Right renal pelvis (tissue), 4 donors: Measurements from ENCODE around the gene TSPAN11. TPM values are rescaled to one million over a fixed set of nuclear protein-coding genes. Genes with fewer than 3 reads are reported as not detected.

Source experiments
- DNase-seq, 4 donors: peaks; one replicate each; pipeline ENCODE4 v3.0.0-alpha.2; 2013; ENCODE audit warnings: low read depth in 4 of 4, low spot score in 3 of 4, missing footprints in 1 of 4
- polyA plus RNA-seq, 4 donors: library from polyadenylated mRNA; unstranded; fragments of 120-200 nt; gene quantifications; one replicate each; pipeline ENCODE4 v1.2.1, GENCODE V29; 2013; ENCODE audit not compliant: insufficient read length in 4 of 4

Gene TSPAN11
- polyA plus RNA-seq, 4 donors: 4.0 to 7.5 (median 5.3) TPM

DNA sequence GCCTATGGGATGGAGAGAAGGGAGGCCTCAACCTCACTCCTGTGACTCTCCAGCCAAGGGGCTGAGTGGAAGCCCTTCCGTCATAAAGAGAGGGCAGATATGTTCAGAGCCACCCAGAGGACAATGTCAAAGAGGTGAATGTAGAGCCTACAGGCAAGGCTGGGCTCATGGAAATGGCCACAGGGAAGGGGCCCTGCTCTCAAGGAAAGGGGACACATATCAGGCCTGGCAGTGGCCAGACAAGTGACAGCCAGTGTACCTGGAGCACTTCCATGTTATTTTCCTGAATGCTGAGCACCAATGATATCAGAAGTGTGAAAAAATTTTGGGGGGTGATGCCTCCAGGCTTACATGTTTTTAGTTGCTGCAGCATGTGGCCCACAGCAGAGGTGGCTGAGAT is 110.5 kb downstream of the TSPAN11 start:
- no peak for DNase-seq

DNA sequence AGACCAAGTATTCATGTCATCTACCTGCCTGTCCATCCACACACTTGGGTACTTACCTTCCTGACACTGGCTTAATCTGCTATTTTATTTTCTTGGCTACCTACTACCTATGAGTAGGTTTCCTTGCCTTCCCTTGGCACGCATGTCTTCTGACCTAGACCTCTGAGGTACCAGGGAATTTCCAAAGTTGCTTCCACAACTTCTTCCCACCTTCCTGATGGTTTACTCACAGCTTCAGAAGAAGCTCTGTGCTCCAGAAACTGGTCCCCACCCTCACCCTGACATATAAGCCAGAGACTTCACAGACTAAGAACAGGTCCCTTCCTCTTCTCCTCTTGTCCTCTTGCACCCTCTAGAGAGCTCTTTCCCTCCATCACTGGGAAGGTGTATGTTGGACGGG is 111.4 kb downstream of the TSPAN11 start:
- DNase-seq: no peak

DNA sequence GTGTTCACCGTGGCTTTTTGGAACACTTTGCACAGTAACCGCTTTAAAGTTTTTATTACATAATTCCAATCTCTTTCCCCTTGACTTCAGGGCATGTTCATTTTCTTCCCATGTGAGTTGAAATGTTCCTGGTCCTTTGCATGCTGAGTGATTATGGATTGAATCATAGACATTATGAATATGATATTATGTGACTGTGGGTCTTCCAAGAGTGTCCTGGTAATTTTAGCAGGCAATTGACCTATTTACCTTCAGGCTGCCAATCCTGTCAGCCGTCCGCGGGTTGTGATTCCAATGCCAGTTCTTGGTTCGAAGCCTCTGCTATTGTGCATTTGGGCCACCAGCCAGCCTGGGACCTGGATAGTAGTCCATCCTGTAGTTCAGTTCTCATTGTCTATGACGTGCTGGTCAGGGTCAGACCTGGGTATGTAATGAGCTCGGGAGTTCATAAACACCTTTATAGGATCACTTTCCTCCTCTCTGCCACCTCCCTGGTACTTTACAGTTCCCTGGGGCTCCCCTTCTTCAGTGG is 114.6 kb downstream of the TSPAN11 start:
- DNase-seq: no peak

Other genes starting within 250 kb of the TSPAN11 start
- 10 to 100 TPM; 49.8 to 63.1 (median 59.4) TPM for gene IPO8, start 230.9 kb upstream of the TSPAN11 start, polyA plus RNA-seq
- gene CAPRIN2, start 171.8 kb upstream of the TSPAN11 start, polyA plus RNA-seq: 10 to 100 TPM; 32.3 to 42.8 (median 36.5) TPM
- gene DDX11, start 147.1 kb downstream of the TSPAN11 start, polyA plus RNA-seq: 10 to 100 TPM; 32.6 to 53.7 (median 37.7) TPM